ENCODE results near the gene RERE. TPM values are rescaled to one million over a fixed set of nuclear protein-coding genes. Genes with fewer than 3 reads are reported as not detected.

RERE gene
- total RNA-seq, 1 donor from 2014 or later: 19.2 TPM

GRCh38 chr1:8591569-8591968, 225.9 kb downstream of the RERE start:
- Histone ChIP-seq H3K27me3 (ENCODE audit: control insufficient read depth, insufficient read depth, low read length) (no peaks in the 10 kb centered on the region), H3K4me3 (ENCODE audit: low read depth, low read length) (no peak overlapping the region), H3K36me3 (ENCODE audit: control insufficient read depth, insufficient read depth, low read length) (no peaks in the 10 kb centered on the region)
- no peak for FAIRE-seq
- no peak for DNase-seq (ENCODE audit: low read depth)
- TF ChIP-seq, protein P1, sequence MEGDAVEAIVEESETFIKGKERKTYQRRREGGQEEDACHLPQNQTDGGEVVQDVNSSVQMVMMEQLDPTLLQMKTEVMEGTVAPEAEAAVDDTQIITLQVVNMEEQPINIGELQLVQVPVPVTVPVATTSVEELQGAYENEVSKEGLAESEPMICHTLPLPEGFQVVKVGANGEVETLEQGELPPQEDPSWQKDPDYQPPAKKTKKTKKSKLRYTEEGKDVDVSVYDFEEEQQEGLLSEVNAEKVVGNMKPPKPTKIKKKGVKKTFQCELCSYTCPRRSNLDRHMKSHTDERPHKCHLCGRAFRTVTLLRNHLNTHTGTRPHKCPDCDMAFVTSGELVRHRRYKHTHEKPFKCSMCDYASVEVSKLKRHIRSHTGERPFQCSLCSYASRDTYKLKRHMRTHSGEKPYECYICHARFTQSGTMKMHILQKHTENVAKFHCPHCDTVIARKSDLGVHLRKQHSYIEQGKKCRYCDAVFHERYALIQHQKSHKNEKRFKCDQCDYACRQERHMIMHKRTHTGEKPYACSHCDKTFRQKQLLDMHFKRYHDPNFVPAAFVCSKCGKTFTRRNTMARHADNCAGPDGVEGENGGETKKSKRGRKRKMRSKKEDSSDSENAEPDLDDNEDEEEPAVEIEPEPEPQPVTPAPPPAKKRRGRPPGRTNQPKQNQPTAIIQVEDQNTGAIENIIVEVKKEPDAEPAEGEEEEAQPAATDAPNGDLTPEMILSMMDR (IDR thresholded peaks at IDR 0.05; ENCODE audit: insufficient read depth, low read length, severe bottlenecking): no peak

- DNase-seq (ENCODE audit: low read depth) (no peak), FAIRE-seq (no peak)
- TF ChIP-seq, protein P1 (IDR thresholded peaks at IDR 0.05; ENCODE audit: insufficient read depth, low read length, severe bottlenecking): no peak
- Histone ChIP-seq H3K27me3 (ENCODE audit: control insufficient read depth, insufficient read depth, low read length) (no peaks in the 10 kb centered on the region), H3K36me3 (ENCODE audit: control insufficient read depth, insufficient read depth, low read length) (no peaks in the 10 kb centered on the region), H3K4me3 (ENCODE audit: low read depth, low read length) (no peak overlapping the region)
These were observed 226.6 kb downstream of the RERE start for GRCh38 chr1:8590721-8591351.

DNA sequence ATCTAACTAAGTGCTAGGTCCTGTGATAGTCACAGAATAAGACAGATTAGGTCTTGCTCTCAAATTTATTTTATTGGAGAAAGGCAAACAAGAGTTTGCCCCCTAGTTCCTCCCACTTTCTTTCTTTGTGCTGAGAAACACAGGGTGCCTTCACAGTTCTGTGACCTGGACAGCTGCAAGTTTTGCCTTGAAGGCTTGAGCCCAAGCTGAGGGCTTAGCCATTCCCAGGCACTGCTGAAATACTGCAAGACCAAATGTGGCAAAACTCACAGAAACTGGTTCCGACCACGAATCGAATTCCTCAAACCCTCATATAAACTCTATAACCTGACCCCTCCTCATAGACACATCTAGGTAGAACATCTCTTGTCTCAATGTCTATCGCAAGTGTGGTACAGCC, 227.9 kb downstream of the RERE start:
- Histone ChIP-seq H3K4me3 (ENCODE audit: low read depth, low read length) (no peak overlapping the region), H3K27me3 (ENCODE audit: control insufficient read depth, insufficient read depth, low read length) (no peaks in the 10 kb centered on the region), H3K36me3 (ENCODE audit: control insufficient read depth, insufficient read depth, low read length) (no peaks in the 10 kb centered on the region)
- TF ChIP-seq, protein P1 (IDR thresholded peaks at IDR 0.05; ENCODE audit: insufficient read depth, low read length, severe bottlenecking): no peak
- DNase-seq (ENCODE audit: low read depth): no peak
- no peak for FAIRE-seq

GRCh38 chr1:8587784-8588183, 229.7 kb downstream of the RERE start:
- DNase-seq (ENCODE audit: low read depth): no peak
- TF ChIP-seq, protein P1 (IDR thresholded peaks at IDR 0.05; ENCODE audit: insufficient read depth, low read length, severe bottlenecking): no peak
- Histone ChIP-seq H3K27me3 (ENCODE audit: control insufficient read depth, insufficient read depth, low read length) (no peaks in the 10 kb centered on the region), H3K4me3 (ENCODE audit: low read depth, low read length) (no peak overlapping the region), H3K36me3 (ENCODE audit: control insufficient read depth, insufficient read depth, low read length) (no peaks in the 10 kb centered on the region)
- no peak for FAIRE-seq

DNA sequence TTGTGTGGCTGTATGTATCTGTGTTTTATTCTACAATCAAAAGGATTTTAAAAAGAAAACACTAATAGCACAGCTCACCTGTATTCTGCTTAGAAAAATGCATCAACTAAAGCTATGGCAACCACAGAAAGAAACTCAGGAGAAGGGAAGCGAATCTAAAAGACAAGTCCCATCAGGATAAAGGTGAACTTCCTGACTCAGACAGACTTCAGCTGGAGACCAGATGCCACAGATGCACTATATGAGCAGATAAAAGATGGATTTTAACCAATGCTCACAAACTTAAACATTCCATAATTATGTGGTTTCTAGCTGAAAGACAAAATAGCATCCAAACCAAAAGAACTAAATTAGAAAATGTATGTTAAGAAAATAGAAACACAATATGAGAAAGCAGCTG, 231.0 kb downstream of the RERE start:
- no peak for FAIRE-seq
- H3K4me3 ChIP-seq (ENCODE audit: low read depth, low read length): no peak overlapping the region
- H3K36me3 ChIP-seq (ENCODE audit: control insufficient read depth, insufficient read depth, low read length): no peaks in the 10 kb centered on the region
- DNase-seq (ENCODE audit: low read depth): peak; percentile 21
- TF ChIP-seq, protein P1 (IDR thresholded peaks at IDR 0.05; ENCODE audit: insufficient read depth, low read length, severe bottlenecking): no peak
- H3K27me3 ChIP-seq (ENCODE audit: control insufficient read depth, insufficient read depth, low read length): no peaks in the 10 kb centered on the region

GRCh38 chr1:8584316-8584715, 233.1 kb downstream of the RERE start:
- no peak overlapping the region for H3K4me3 ChIP-seq (ENCODE audit: low read depth, low read length)
- H3K36me3 ChIP-seq (ENCODE audit: control insufficient read depth, insufficient read depth, low read length): no peaks in the 10 kb centered on the region
- DNase-seq (ENCODE audit: low read depth): no peak
- no peak for FAIRE-seq
- H3K27me3 ChIP-seq (ENCODE audit: control insufficient read depth, insufficient read depth, low read length): no peaks in the 10 kb centered on the region
- TF ChIP-seq, protein P1 (IDR thresholded peaks at IDR 0.05; ENCODE audit: insufficient read depth, low read length, severe bottlenecking): no peak

Data from bronchial epithelial cell (primary cell).